ENCODE data around the gene NDE1. TPM values are rescaled to one million over a fixed set of nuclear protein-coding genes. Genes with fewer than 3 reads are reported as not detected.

The NDE1 gene
- total and polyA plus RNA-seq, 2 donors (not counting 3 experiments of a cell fraction or from before 2014, with no cell fraction given): 28.0 to 90.2 TPM

DNA sequence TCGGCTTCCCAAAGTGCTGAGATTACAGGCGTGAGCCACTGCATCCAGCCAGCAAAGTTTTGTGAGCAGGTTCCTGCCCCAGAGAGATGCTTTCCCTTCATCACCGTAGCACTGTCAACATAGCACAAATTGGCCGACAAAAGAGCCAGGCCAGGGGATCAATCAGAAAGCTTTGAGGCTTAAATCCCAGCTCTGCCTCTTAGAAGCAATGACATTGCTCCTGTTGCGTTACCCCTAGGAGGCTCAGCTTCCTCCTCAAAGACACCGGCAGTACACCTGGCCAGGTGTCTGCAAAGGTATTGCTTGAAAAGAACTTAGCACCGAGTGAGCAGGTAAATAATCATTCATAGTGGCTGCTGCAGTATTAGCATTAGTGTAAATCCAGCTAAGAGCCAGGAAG lies 86.5 kb downstream of the NDE1 start:
- FAIRE-seq (no peak), DNase-seq (ENCODE audit: low read depth, low spot score) (no peak)
- Histone ChIP-seq H3K79me2 (ENCODE audit: control insufficient read depth, insufficient read depth, low read length) (no peaks in the 10 kb centered on the region), H3K4me3 (replicated peaks in 1 of 3; ENCODE audit: insufficient read depth in 1 of 3, low read depth in 1 of 3, low read length in 3 of 3) (no peak overlapping the region), H4K20me1 (replicated peaks; ENCODE audit: control insufficient read depth, extremely low read depth, insufficient read depth, low read length) (no peaks in the 10 kb centered on the region), H3K9ac (replicated peaks; ENCODE audit: extremely low read depth, insufficient read depth, low read length) (no peak overlapping the region), H3K4me2 (ENCODE audit: insufficient read depth, low read length) (no peak overlapping the region), H3K27me3 (ENCODE audit: control insufficient read depth in 2 of 2, insufficient read depth in 2 of 2, low read length in 2 of 2) (no peaks in the 10 kb centered on the region), H3K36me3 (ENCODE audit: control insufficient read depth in 2 of 2, extremely low read depth in 1 of 2, insufficient read depth in 2 of 2, low read length in 2 of 2) (no peaks in the 10 kb centered on the region), H2AFZ (ENCODE audit: low read depth, low read length) (no peak overlapping the region), H3K9me1 (replicated peaks; ENCODE audit: control insufficient read depth, extremely low read depth, insufficient read depth, low read length) (no peaks in the 10 kb centered on the region), H3K4me1 (ENCODE audit: control insufficient read depth, extremely low read depth, insufficient read depth, low read length) (no peaks in the 10 kb centered on the region), H3K9me3 (replicated peaks; ENCODE audit: control insufficient read depth, insufficient read depth, low read length) (no peaks in the 10 kb centered on the region), H3K27ac (ENCODE audit: insufficient read depth, low read depth, low read length) (no peak overlapping the region)
- BruUV-seq (replicated peaks): no TSS peak
- TF ChIP-seq POLR2AphosphoS5 (IDR thresholded peaks at IDR 0.05; ENCODE audit: insufficient read depth, low read depth, low read length) (no peak), FOS (IDR thresholded peaks at IDR 0.05; ENCODE audit: borderline replicate concordance, insufficient read depth, low read length) (no peak), JUN (IDR thresholded peaks at IDR 0.05; ENCODE audit: borderline replicate concordance, insufficient read depth, insufficient read length, low read depth) (no peak), CTCF (IDR thresholded peaks at IDR 0.05; ENCODE audit: extremely low read depth in 1 of 2, insufficient read depth in 1 of 2, low read depth in 1 of 2, low read length in 2 of 2) (no peak), MYC (IDR thresholded peaks at IDR 0.05; ENCODE audit: low read depth, low read length) (no peak), GATA2 (IDR thresholded peaks at IDR 0.05; ENCODE audit: insufficient read depth, insufficient read length, low read depth, low read length) (no peak), EZH2 (IDR thresholded peaks at IDR 0.05; ENCODE audit: borderline replicate concordance, low read depth, low read length, severe bottlenecking) (no peak), POLR2A (IDR thresholded peaks at IDR 0.05; ENCODE audit: low read depth, low read length) (no peak)
- TF ChIP-seq, protein P1, sequence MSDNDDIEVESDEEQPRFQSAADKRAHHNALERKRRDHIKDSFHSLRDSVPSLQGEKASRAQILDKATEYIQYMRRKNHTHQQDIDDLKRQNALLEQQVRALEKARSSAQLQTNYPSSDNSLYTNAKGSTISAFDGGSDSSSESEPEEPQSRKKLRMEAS (IDR thresholded peaks at IDR 0.05; ENCODE audit: insufficient read depth, insufficient read length): no peak
- dilution Hi-C loops (cut with MboI; ENCODE audit: extremely low pct_ligation_motif_present, low sequenced_read_pairs): no loop called here
- CTCF ChIA-PET: interaction anchor here (1.0 kb wide), 1 partner anchor 20 kb away, joined by 4 read pairs; no protein-coding TSS in a partner anchor
- intact Hi-C loops (cut with micrococcal nuclease): no loop called here
- POLR2A ChIA-PET: no interaction called here

All from endothelial cell of umbilical vein (primary cell).